ENCODE data around the gene LRRC10B.

DNA sequence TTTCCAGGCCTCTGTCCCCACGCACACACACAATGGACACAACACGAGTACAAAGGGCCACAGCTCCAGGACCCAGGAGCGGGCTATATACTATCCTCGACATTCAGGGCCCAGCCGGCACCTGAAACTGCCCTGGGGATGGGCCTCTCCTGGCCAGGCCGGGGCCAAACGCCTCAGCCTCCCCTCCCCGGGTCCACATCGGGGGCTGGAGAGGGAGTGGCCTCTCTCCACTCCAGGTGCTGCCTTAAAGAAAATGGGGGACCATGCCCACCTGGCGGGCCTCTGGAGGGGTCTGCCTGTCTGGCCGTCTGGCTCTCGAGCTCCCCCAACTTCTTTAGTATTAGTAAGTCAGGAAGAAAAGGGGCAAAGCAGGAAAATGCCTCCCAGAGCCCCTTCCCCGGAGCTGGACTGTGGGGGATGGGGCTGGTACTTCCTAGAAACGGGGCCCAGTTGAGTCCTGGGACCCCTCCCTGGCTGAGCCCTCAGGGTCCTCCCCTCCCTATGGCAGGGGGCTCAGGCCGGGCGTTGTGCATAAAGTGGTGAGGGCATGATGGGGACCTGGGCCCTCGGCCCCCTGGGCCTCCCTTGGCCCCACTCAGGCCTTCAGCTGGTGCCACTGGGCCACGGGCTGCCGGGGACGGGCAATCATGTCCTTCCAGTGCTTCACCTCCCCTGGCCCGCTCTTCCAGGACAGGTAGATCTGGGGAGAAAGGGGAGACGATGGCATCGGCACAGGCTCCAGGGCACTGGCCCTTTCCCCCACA lies 9.7 kb downstream of the LRRC10B start:
- TF ChIP-seq SIN3A (IDR thresholded peaks at IDR 0.05; ENCODE audit: borderline replicate concordance, insufficient read depth, low read length), result no peak
- TF ChIP-seq, protein P1, sequence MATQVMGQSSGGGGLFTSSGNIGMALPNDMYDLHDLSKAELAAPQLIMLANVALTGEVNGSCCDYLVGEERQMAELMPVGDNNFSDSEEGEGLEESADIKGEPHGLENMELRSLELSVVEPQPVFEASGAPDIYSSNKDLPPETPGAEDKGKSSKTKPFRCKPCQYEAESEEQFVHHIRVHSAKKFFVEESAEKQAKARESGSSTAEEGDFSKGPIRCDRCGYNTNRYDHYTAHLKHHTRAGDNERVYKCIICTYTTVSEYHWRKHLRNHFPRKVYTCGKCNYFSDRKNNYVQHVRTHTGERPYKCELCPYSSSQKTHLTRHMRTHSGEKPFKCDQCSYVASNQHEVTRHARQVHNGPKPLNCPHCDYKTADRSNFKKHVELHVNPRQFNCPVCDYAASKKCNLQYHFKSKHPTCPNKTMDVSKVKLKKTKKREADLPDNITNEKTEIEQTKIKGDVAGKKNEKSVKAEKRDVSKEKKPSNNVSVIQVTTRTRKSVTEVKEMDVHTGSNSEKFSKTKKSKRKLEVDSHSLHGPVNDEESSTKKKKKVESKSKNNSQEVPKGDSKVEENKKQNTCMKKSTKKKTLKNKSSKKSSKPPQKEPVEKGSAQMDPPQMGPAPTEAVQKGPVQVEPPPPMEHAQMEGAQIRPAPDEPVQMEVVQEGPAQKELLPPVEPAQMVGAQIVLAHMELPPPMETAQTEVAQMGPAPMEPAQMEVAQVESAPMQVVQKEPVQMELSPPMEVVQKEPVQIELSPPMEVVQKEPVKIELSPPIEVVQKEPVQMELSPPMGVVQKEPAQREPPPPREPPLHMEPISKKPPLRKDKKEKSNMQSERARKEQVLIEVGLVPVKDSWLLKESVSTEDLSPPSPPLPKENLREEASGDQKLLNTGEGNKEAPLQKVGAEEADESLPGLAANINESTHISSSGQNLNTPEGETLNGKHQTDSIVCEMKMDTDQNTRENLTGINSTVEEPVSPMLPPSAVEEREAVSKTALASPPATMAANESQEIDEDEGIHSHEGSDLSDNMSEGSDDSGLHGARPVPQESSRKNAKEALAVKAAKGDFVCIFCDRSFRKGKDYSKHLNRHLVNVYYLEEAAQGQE (IDR thresholded peaks at IDR 0.05; ENCODE audit: insufficient read depth in 1 of 2, low read depth in 2 of 2, low read length in 2 of 2), result no peak
- no peak for TF ChIP-seq POLR2AphosphoS5 (IDR thresholded peaks at IDR 0.05; ENCODE audit: low read depth, low read length)
- no peak for TF ChIP-seq TAF1 (IDR thresholded peaks at IDR 0.05; ENCODE audit: borderline replicate concordance, insufficient read depth, low read length)
